IMR-90 (cell line): ENCODE data around the gene HAND1.

Source experiments
- BHLHE40 ChIP-seq: fragments of 150-350 bp; IDR thresholded peaks from 2 replicates; pipeline ENCODE4 v1.6.1; 2016; ENCODE audit warnings: mild to moderate bottlenecking, low read depth, low read length
- CEBPB ChIP-seq: IDR thresholded peaks from 2 replicates; pipeline ENCODE4 v1.6.1; 2012; ENCODE audit warnings: low read depth, low read length, improper control_type of control experiment
- CHD1 ChIP-seq: IDR thresholded peaks from 2 replicates; pipeline ENCODE4 v1.6.1; 2012; ENCODE audit warnings: low read depth, low read length, improper control_type of control experiment
- CTCF ChIP-seq: conservative IDR thresholded peaks from 2 replicates; pipeline ENCODE4 v1.5.1; 2012; ENCODE audit warnings: mild to moderate bottlenecking, low read depth, low read length, improper control_type of control experiment
- FOS ChIP-seq: fragments of 150-350 bp; IDR thresholded peaks from 2 replicates; pipeline ENCODE4 v1.6.1; 2016; ENCODE audit warnings: low read depth, low read length
- MAFK ChIP-seq: IDR thresholded peaks from 2 replicates; pipeline ENCODE4 v1.6.1; 2012; ENCODE audit warnings: low read depth, low read length, improper control_type of control experiment
- MXI1 ChIP-seq: IDR thresholded peaks from 2 replicates; pipeline ENCODE4 v1.6.1; 2012; ENCODE audit warnings: low read depth, mild to moderate bottlenecking, low read length, moderate library complexity, borderline replicate concordance
- POLR2A ChIP-seq: IDR thresholded peaks from 2 replicates; pipeline ENCODE4 v1.6.1; 2012; ENCODE audit warnings: mild to moderate bottlenecking, low read depth, low read length
- RAD21 ChIP-seq: IDR thresholded peaks from 2 replicates; pipeline ENCODE4 v1.6.1; 2012; ENCODE audit warnings: low read length, improper control_type of control experiment
- RFX5 ChIP-seq: IDR thresholded peaks from 2 replicates; pipeline ENCODE4 v1.8.0; 2012; ENCODE audit warnings: low read depth, mild to moderate bottlenecking, low read length, moderate library complexity
- TF ChIP-seq, protein P1 (sequence below): fragments of 150-350 bp; IDR thresholded peaks from 2 replicates; pipeline ENCODE4 v1.6.1; 2016; ENCODE audit warnings: low read depth, mild to moderate bottlenecking, low read length, moderate library complexity, borderline replicate concordance

DNA sequence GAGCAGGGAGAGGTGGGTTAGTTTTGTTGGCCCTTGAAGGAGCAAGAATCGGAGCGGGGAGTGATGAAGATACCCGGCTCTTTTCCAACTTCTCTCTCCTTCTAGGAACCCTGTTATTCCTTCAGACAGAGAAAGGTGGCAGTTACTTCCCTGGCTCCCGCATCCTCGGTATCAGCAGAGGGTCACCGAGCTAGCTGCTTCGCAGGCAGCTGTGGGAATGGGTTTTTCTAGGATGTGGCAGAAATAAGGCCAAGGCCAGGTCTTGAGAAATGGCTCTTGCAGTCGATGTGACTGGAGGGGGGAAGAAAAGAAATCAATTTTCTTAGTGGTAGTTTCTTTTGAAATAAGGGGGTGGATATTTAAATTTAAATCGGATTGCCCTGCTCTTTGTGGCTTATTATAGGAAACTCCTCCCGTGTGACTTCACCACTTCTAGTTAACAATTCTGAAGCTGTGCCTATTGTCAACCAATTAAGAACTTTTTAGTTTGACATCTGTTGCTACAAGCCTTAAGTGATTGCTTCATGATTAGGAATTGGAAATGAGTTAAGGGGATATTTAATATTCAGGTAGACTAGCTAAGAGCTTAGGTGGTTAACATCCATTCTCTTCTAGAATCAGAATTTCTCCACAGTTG, 30.8 kb downstream of the HAND1 start:
- TF ChIP-seq CTCF (no peak), RFX5 (no peak), RAD21 (no peak), CEBPB (no peak), POLR2A (no peak), FOS (no peak), BHLHE40 (no peak), CHD1 (no peak), MXI1 (no peak), MAFK (no peak)
- TF ChIP-seq, protein P1, sequence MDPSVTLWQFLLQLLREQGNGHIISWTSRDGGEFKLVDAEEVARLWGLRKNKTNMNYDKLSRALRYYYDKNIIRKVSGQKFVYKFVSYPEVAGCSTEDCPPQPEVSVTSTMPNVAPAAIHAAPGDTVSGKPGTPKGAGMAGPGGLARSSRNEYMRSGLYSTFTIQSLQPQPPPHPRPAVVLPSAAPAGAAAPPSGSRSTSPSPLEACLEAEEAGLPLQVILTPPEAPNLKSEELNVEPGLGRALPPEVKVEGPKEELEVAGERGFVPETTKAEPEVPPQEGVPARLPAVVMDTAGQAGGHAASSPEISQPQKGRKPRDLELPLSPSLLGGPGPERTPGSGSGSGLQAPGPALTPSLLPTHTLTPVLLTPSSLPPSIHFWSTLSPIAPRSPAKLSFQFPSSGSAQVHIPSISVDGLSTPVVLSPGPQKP = no peak
